Chondrocyte (in vitro differentiated cells): ENCODE data around the gene CTPS1. TPM values are rescaled to one million over a fixed set of nuclear protein-coding genes. Genes with fewer than 3 reads are reported as not detected.

Experiments
- DNase-seq: peaks from one replicate; pipeline ENCODE4 v3.0.0; 2021; ENCODE audit warnings: mixed read lengths, low spot score
- H3K27ac Mint-ChIP-seq: one replicate; pipeline ENCODE4 v1.8.0; 2021; ENCODE audit warnings: mild to moderate bottlenecking, moderate library complexity, mixed read lengths; ENCODE audit not compliant: unreplicated experiment
- H3K27me3 Mint-ChIP-seq: 2 replicates; pipeline ENCODE4 v1.8.0; 2021; ENCODE audit warnings: low read depth, mixed read lengths
- H3K36me3 Mint-ChIP-seq: 2 replicates; pipeline ENCODE4 v1.8.0; 2021; ENCODE audit warnings: low read depth, mixed read lengths
- H3K4me1 Mint-ChIP-seq: 2 replicates; pipeline ENCODE4 v1.8.0; 2021; ENCODE audit warnings: low read depth, mild to moderate bottlenecking, mixed read lengths
- H3K4me3 Mint-ChIP-seq: one replicate; pipeline ENCODE4 v1.8.0; 2021; ENCODE audit warnings: mild to moderate bottlenecking, moderate library complexity, mixed read lengths; ENCODE audit not compliant: unreplicated experiment
- H3K9me3 Mint-ChIP-seq: 2 replicates; pipeline ENCODE4 v1.8.0; 2021; ENCODE audit warnings: low read depth, mixed read lengths
- CTCF ChIP-seq: fragments of 200-600 bp; sonication (generic); IDR thresholded peaks from 2 replicates; pipeline ENCODE4 v1.5.0; 2021; ENCODE audit warnings: antibody characterized with exemption, mild to moderate bottlenecking, moderate library complexity
- total RNA-seq: library from RNA; stranded (reverse); gene quantifications from 3 replicates; pipeline ENCODE4 v1.2.1, GENCODE V29; 2021

Gene CTPS1
- total RNA-seq, 1 donor from 2014 or later: 84.5 TPM

DNA sequence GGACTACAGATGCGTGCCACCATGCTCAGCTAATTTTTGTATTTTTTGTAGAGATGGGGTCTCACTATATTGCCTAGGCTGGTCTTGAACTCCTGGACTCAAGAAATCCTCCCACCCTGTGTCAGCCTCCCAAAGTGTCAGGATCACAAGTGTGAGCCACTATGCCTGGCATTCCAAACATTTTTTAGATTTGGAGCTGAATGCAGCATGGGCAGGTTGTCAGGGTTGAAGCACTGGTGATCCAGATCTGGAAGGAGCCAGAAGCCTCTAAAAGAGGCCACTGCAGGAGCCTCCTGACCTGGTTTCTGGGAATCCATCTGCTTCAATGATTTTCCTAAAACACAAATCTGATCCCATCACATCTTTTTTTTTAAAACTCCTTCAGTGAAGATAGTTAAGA lies 1.8 kb upstream of the CTPS1 start:
- Mint-ChIP-seq H3K4me1 (peaks cover 55% of the 10 kb centered on the region), H3K27ac (peak overlapping the region; percentile 99)

GRCh38 chr1:40978886-40979240 lies 633 bp upstream of the CTPS1 start:
- H3K4me1 Mint-ChIP-seq: peaks cover 66% of the 10 kb centered on the region
- peak overlapping the region; percentile 76 for H3K4me3 Mint-ChIP-seq
- H3K27me3 Mint-ChIP-seq: no peaks in the 10 kb centered on the region
- DNase-seq: no peak
- peaks cover 3% of the 10 kb centered on the region for H3K36me3 Mint-ChIP-seq
- H3K9me3 Mint-ChIP-seq: no peaks in the 10 kb centered on the region
- peak overlapping the region; percentile 93 for H3K27ac Mint-ChIP-seq
- no peak for TF ChIP-seq CTCF

More for the DNA sequence above, 1.8 kb upstream of the CTPS1 start:
- Mint-ChIP-seq H3K4me3 (no peak overlapping the region), H3K9me3 (no peaks in the 10 kb centered on the region), H3K27me3 (no peaks in the 10 kb centered on the region), H3K36me3 (no peaks in the 10 kb centered on the region)
- DNase-seq: no peak
- TF ChIP-seq CTCF: no peak

GRCh38 chr1:40980068-40980452 lies 564 bp downstream of the CTPS1 start:
- Mint-ChIP-seq H3K27me3 (no peaks in the 10 kb centered on the region), H3K4me3 (peak overlapping the region; percentile 92), H3K36me3 (peaks cover 12% of the 10 kb centered on the region), H3K9me3 (no peaks in the 10 kb centered on the region), H3K4me1 (peaks cover 73% of the 10 kb centered on the region), H3K27ac (peak overlapping the region; percentile 89)
- no peak for DNase-seq
- TF ChIP-seq CTCF: no peak

DNA sequence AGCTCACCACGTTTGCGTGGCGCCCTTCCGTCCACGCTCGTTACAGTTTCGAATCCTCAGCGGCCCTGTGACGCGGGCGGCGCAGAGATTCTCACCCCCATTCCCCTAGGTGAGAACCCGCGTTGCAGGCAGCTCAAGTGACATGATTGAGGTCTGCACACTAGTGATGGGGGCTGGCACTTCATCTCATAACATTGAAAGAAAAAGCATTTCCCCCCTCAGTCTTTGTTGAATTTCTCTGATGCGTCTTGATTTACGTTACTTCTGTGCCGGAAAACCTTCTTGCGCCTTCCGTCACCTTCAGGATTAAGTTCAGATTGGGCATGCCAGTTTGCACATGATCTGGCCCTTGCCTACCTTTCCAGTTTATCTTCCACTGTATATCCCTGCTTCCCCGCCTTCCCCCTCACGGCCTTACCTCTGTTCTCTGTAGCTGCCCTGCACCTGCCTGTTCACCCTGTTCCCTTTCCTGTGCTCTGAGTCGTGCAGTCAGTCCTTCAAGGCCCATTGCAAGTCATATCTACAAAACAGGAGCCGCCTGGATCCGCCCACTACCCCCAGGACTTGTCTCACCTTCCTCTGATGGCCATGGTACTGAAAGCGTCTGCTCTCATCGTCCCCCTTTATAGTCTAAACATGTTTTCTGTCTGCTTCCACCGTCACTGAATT lies 1.1 kb downstream of the CTPS1 start:
- Mint-ChIP-seq H3K36me3 (peaks cover 14% of the 10 kb centered on the region), H3K27ac (peak overlapping the region; percentile 89), H3K4me3 (peak overlapping the region; percentile 92), H3K27me3 (no peaks in the 10 kb centered on the region), H3K4me1 (peaks cover 78% of the 10 kb centered on the region), H3K9me3 (no peaks in the 10 kb centered on the region)
- no peak for DNase-seq
- TF ChIP-seq CTCF: no peak

GRCh38 chr1:40981691-40982448 lies 2.4 kb downstream of the CTPS1 start:
- H3K4me1 Mint-ChIP-seq: peaks cover 75% of the 10 kb centered on the region
- no peak for TF ChIP-seq CTCF

More at GRCh38 chr1:40981691-40982448, 2.4 kb downstream of the CTPS1 start:
- DNase-seq: no peak
- peaks cover 23% of the 10 kb centered on the region for H3K36me3 Mint-ChIP-seq
- H3K4me3 Mint-ChIP-seq: peak overlapping the region; percentile 92
- no peaks in the 10 kb centered on the region for H3K9me3 Mint-ChIP-seq
- peak overlapping the region; percentile 89 for H3K27ac Mint-ChIP-seq
- H3K27me3 Mint-ChIP-seq: no peaks in the 10 kb centered on the region
